Gastroesophageal sphincter (tissue), 4 donors: ENCODE data around the gene LLGL1. TPM values are rescaled to one million over a fixed set of nuclear protein-coding genes. Genes with fewer than 3 reads are reported as not detected.

Experiments
- ATAC-seq: fragments of 150-250 bp; one replicate; pipeline ENCODE4 v1.9.1; 2016; ENCODE audit warnings: mild to moderate bottlenecking, moderate library complexity
- H3K27ac ChIP-seq, 4 donors: fragments of 200-600 bp; sonication (generic) in 3 of 4; 1 replicate in 3 of 4; 2 replicates in 1 of 4; pipeline ENCODE4 v1.5.1; 2016 to 2019
- H3K27me3 ChIP-seq: fragments of 200-600 bp; sonication (generic); one replicate; pipeline ENCODE4 v1.5.1; 2019
- H3K36me3 ChIP-seq, 2 donors: fragments of 200-600 bp; sonication (generic); one replicate each; pipeline ENCODE4 v1.5.1; 2019; ENCODE audit warnings: control low read depth in 1 of 2
- H3K4me1 ChIP-seq, 3 donors: fragments of 200-600 bp; sonication (generic); 1 replicate in 2 of 3; 2 replicates in 1 of 3; pipeline ENCODE4 v1.5.1; 2016 to 2019; ENCODE audit warnings: control low read depth in 2 of 3
- H3K4me3 ChIP-seq, 2 donors: fragments of 200-600 bp; sonication (generic); one replicate each; pipeline ENCODE4 v1.5.1; 2019; ENCODE audit warnings: mild to moderate bottlenecking in 1 of 2, moderate library complexity in 1 of 2
- H3K9me3 ChIP-seq, 3 donors: fragments of 200-600 bp; sonication (generic); one replicate each; pipeline ENCODE4 v1.5.1; 2017 to 2019; ENCODE audit warnings: control low read depth in 2 of 3
- CTCF ChIP-seq, 4 experiments: fragments of 200-600 bp in 2 of 4; fragments of 450-650 bp in 2 of 4; sonication (generic) in 1 of 4; IDR thresholded peaks; one replicate each; pipeline ENCODE4 v1.5.1; 2017 to 2019; ENCODE audit warnings: antibody characterized with exemption in 4 of 4, mild to moderate bottlenecking in 2 of 4, moderate library complexity in 2 of 4
- EP300 ChIP-seq: sonication (generic); formaldehyde crosslinking; IDR thresholded peaks from one replicate; pipeline ENCODE4 v1.6.1; 2017; ENCODE audit warnings: antibody characterized with exemption, mild to moderate bottlenecking
- POLR2A ChIP-seq, 2 donors: fragments of 450-650 bp; IDR thresholded peaks; one replicate each; pipeline ENCODE4 v1.6.1; 2017; ENCODE audit warnings: antibody characterized with exemption in 2 of 2, mild to moderate bottlenecking in 2 of 2, moderate library complexity in 1 of 2
- POLR2AphosphoS5 ChIP-seq: sonication (generic); formaldehyde crosslinking; IDR thresholded peaks from one replicate; pipeline ENCODE4 v1.6.1; 2017; ENCODE audit warnings: antibody characterized with exemption
- WGBS, 2 donors: methylation state at CpG; one replicate each; pipeline ENCODE4 v1.1.5; 2018; ENCODE audit warnings: low coverage in 1 of 2; 5-methylcytosine and 5-hydroxymethylcytosine counted together
- total RNA-seq, 4 donors: library from RNA; depleted of rRNA; stranded (reverse); fragments of >200 nt; gene quantifications; one replicate each; pipeline ENCODE4 v1.1.0, GENCODE V29; 2016

LLGL1 gene
- total RNA-seq, 4 donors from 2014 or later: 16.7 to 31.7 (median 22.1) TPM

GRCh38 chr17:18267366-18267765 is 41.9 kb downstream of the LLGL1 start:
- no peaks in the 10 kb centered on the region for H3K9me3 ChIP-seq
- TF ChIP-seq POLR2AphosphoS5: no peak
- no peak for TF ChIP-seq CTCF (IDR thresholded peaks at IDR 0.05)
- H3K4me1 ChIP-seq: peaks cover 0 to 14% (median 0%) of the 10 kb centered on the region in 3 donors
- peaks cover 0 to 52% of the 10 kb centered on the region in 2 donors for H3K36me3 ChIP-seq
- no peak for ATAC-seq
- H3K27ac ChIP-seq: no peak overlapping the region
- H3K27me3 ChIP-seq: no peaks in the 10 kb centered on the region
- H3K4me3 ChIP-seq: no peak overlapping the region
- 0% methylated on average over 1 of the region's 10 CpGs; no CpG with 5 or more reads in 1 of the 2 donors for WGBS, 2 donors

- Histone ChIP-seq H3K4me3 (no peak overlapping the region), H3K4me1 (peaks cover 0 to 7% (median 0%) of the 10 kb centered on the region in 3 donors), H3K27me3 (no peaks in the 10 kb centered on the region), H3K9me3 (no peaks in the 10 kb centered on the region), H3K27ac (no peak overlapping the region), H3K36me3 (peaks cover 0 to 53% of the 10 kb centered on the region in 2 donors)
- TF ChIP-seq POLR2AphosphoS5 (no peak), EP300 (no peak)
- peak; percentile 39 for ATAC-seq
- WGBS, 2 donors: 63 to 66% methylated on average over 6 to 8 of the region's 14 CpGs
Measured at GRCh38 chr17:18267927-18268711, 42.7 kb downstream of the LLGL1 start.

- no peak for ATAC-seq
Measured at GRCh38 chr17:18270046-18270931, 44.9 kb downstream of the LLGL1 start.

GRCh38 chr17:18277076-18277475 is 51.6 kb downstream of the LLGL1 start:
- peaks cover 0 to 94% of the 10 kb centered on the region in 2 donors for H3K36me3 ChIP-seq
- no peak for ATAC-seq
- WGBS, 2 donors: 73 to 100% methylated on average over 1 of the region's 1 CpG

More at GRCh38 chr17:18270046-18270931, 44.9 kb downstream of the LLGL1 start:
- H3K4me1 ChIP-seq: peaks cover 0 to 5% (median 0%) of the 10 kb centered on the region in 3 donors
- no peak overlapping the region for H3K4me3 ChIP-seq
- H3K9me3 ChIP-seq: no peaks in the 10 kb centered on the region
- H3K36me3 ChIP-seq: peaks cover 0 to 51% of the 10 kb centered on the region in 2 donors
- 76 to 81% methylated on average over 6 to 10 of the region's 14 CpGs for WGBS, 2 donors
- TF ChIP-seq EP300 (no peak), POLR2AphosphoS5 (no peak), CTCF (IDR thresholded peaks at IDR 0.05) (no peak), POLR2A (IDR thresholded peaks at IDR 0.05) (no peak)
- H3K27me3 ChIP-seq: no peaks in the 10 kb centered on the region
- H3K27ac ChIP-seq: no peak overlapping the region

More at GRCh38 chr17:18277076-18277475, 51.6 kb downstream of the LLGL1 start:
- Histone ChIP-seq H3K27ac (no peak overlapping the region), H3K4me3 (no peak overlapping the region), H3K9me3 (no peaks in the 10 kb centered on the region), H3K27me3 (no peaks in the 10 kb centered on the region), H3K4me1 (no peaks in the 10 kb centered on the region)
- no peak for TF ChIP-seq CTCF (IDR thresholded peaks at IDR 0.05)
- TF ChIP-seq EP300: no peak
- TF ChIP-seq POLR2A (IDR thresholded peaks at IDR 0.05): no peak
- TF ChIP-seq POLR2AphosphoS5: no peak
